HG03108 (cell line): Measurements from ENCODE around the gene KIAA0319L.
"Not testable (repeated sequence)": the region's sequence is repeated elsewhere in the genome, so short reads cannot be mapped to it uniquely, and the experiment has no call there.

Experiments
- ATAC-seq: cut with Tn5 transposase; IDR thresholded peaks from one replicate; pipeline ENCODE4 v1.9.1; 2021; ENCODE audit warnings: moderate library complexity; ENCODE audit not compliant: unreplicated experiment

Gene KIAA0319L

DNA sequence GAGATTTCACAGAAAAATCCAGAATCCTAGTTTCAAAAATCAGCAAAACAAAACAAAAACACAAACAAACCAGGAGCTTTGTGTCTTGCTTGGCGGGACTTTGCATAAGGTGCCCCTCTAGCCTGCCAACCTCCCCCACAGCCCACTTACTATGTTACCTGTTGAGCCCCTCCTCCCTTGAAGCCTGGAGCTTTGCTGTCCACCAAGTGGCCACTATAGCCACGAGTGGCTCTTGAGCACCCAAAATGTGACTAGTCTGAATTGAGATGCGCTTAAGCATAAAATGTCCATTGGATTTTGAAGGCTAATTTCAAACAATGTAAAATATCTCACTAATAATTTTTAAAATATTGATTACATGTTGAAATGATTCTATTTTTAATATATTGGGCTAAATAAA is 28.1 kb upstream of the KIAA0319L start:
- ATAC-seq = no peak

- not testable (repeated sequence) for ATAC-seq
These were observed 24.4 kb upstream of the KIAA0319L start for GRCh38 chr1:35581621-35582020.

DNA sequence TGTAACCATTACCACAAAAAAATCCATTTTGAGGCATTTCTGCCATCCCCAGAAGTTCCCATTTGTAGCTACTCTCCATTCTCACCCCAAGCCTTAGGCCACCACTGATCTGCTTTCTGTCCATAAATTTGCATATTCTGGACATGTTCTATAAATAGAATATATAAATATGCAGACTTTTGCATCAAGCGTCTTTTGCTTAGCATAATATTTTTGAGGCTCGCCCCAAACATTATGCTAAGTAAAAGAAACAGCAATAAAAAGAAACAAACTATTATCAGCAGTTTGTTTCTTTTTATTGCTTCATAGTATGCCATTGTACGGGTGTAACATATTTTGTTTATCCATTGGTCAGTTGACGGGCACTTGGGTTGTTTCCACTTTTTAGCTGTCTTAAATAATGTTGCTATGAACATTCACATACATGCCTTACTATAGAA is 23.8 kb upstream of the KIAA0319L start:
- no peak for ATAC-seq

GRCh38 chr1:35577071-35577998 is 20.1 kb upstream of the KIAA0319L start:
- peak; percentile 66 for ATAC-seq

DNA sequence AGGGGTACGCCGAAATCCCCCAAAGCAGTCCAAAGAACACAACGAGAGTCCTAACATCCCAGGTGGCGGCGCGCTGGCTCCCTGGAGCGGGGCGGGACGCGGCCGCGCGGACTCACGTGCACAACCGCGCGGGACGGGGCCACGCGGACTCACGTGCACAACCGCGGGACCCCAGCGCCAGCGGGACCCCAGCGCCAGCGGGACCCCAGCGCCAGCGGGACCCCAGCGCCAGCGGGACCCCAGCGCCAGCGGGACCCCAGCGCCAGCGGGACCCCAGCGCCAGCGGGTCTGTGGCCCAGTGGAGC is 19.5 kb upstream of the KIAA0319L start:
- ATAC-seq = not testable (repeated sequence)

GRCh38 chr1:35576061-35576765 is 19.0 kb upstream of the KIAA0319L start:
- no peak for ATAC-seq

GRCh38 chr1:35575416-35575958 is 18.3 kb upstream of the KIAA0319L start:
- ATAC-seq = no peak

DNA sequence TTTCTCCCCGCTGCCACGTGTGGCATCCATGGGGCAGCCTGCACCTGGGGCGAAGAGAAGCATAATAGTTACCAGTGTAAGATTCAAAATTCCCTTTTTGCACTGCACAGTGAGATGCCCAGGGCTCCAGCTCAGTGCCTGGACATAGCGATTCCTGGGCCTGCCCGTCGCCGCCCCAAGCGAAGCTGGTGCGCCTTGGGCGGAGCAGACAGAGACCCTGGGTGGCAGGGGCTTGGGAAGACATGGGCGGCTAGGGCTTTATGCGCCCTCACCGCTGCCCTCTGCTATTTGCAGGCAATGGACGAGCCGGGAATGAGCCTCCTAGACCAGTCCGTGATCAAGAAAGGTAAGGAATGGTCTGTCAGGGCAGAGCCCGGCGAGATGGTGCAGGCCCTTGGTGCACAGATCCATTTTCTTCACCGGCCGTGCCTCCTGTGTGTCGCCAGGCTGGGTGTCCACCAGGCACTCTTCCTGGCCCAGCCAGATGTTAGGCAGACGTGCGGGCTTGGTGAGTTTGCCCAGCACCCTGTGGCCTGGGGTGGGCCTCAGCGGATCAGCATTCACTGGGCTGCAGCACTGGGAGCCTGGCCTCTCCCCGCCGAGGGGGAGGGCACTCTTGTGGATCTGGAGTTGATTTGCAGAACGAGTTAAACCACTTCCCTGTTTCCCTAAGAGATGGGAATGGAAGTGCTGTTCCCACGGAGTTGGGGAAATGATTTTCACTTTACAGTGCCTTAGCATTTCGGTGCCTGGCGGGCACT is 17.6 kb upstream of the KIAA0319L start:
- no peak for ATAC-seq

- no peak for ATAC-seq
These were observed 17.0 kb upstream of the KIAA0319L start for GRCh38 chr1:35574125-35574654.

DNA sequence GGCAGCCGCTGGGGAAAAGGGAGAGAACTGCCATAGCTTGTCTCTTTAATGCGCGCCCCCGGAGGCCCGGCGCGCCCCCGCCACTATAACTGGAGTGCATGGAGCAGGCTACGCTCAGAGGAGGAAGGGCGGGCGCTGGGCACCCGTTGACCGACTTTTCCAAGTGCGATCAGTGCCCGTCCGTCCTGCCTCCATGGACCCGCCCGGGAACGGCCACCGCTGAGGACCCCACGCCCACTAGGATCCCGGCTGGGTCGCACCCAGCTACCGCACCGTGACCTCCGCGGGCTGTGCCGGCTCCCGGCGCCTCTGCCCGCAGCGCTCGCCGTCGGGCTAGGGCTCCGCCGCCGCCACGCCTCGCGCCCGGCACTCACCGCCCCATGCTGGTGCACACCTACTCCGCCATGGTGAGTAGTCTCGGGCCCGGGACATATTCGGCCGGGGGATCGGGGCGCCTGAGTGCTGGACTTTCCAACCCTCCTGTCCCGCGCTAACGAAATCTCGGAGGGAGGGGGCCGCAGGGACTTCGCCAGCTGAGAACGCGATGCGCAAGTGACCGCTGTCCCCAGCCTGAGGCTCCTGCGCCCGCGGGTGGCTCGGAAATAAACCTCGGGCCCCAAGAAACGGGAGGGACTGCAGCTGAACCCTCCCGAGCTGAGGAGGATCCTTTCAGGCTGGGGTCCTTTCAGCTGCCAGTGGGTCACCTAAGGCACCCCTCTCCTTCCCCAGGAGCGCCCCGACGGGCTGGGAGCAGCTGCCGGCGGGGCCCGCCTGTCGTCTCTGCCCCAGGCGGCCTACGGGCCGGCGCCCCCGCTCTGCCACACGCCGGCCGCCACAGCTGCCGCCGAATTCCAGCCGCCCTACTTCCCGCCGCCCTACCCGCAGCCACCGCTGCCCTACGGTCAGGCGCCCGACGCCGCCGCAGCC is 16.3 kb upstream of the KIAA0319L start, which contains the start of gene TFAP2E:
Gene TFAP2E, plus strand, starts transcription at position 117 of the 927 bp plus-strand sequence. Its CDS starts 264 bp downstream, at position 381.
- no peak for ATAC-seq

- no peak for ATAC-seq
These were observed 15.1 kb upstream of the KIAA0319L start for GRCh38 chr1:35572296-35572695.

DNA sequence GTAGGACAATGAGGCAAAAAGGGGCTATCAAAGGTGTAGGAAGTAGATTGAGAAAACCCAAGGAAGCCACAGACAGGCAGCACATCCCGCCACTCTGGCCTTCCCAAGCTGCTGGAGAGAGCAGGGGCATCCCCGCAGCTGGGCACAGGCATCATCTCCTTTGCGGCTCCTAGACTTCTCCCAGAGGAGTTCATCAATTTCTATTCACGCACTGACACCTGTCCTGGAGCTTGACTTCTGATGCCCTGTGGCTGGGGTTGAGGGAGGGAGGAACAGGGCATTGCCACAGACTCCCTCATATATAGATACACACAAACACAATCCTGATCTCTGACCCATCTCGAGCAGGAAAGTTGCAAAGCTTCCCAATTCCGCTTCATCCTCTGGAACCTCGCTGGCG is 14.1 kb upstream of the KIAA0319L start:
- no peak for ATAC-seq

DNA sequence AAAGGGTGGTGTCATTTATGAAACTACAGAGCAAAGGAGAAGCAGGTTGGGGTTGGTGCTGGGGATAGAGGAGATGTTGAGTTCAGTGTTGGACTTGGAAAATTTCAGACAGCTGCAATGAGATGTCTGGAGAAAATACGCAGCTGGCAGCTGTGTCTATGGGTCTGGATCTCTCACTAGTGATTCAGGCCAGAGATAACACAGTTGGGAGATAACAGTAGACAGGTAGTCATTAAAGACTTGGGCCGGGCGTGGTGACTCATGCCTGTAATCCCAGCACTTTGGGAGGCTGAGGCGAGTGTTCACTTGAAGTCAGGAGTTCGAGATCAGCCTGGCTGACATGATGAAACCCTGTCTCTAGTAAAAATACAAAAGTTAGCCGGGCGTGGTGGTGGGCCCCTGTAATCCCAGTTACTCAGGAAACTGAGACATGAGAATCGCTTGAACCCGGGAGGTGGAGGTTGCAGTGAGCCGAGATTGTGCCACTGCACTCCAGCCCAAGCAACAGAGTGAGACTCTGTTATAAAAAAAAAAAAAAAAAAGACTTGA is 13.5 kb upstream of the KIAA0319L start:
- no peak for ATAC-seq

DNA sequence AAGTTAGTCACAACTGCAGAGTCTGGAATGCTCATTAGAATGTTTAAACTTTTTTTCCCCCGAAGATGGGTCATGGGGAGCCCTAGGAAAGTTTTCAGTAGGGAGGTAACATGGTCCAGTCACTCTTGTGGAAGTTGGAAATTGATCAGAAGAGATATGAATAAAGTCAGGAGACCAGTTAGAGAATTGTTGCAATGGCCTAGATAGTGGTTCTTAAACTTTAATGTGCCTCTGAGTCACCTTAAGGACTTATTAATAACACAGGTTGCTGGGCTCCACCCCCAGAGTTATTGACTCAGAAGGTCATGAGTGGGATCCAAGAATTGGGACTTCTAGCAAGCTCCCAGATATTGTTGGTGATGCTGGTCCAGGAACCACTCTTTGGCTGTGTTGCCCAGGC is 12.7 kb upstream of the KIAA0319L start:
- ATAC-seq = no peak

- ATAC-seq = no peak
These were observed 11.8 kb upstream of the KIAA0319L start for GRCh38 chr1:35568975-35569395.

GRCh38 chr1:35567947-35568558 is 10.8 kb upstream of the KIAA0319L start:
- ATAC-seq = no peak

DNA sequence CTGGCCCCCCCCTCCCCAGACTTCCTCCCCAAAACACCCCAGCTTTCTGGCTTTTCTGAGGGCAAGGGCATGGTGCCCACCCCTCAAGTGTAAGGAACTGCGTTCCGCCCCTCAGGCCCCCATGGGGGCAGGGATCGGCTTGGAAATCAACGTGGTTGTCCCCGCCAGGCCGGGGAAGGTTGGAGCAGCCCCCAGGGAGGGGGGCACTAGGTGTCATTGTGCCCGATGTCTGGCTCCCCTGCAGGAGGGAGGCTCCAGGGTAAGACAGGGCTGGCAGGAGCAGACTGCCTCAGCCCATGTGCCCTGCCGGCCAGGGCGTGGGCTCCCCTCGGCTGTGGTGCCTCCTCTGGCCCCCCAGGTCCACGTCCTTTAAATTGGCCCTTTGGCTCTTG is 8.5 kb upstream of the KIAA0319L start:
- no peak for ATAC-seq

DNA sequence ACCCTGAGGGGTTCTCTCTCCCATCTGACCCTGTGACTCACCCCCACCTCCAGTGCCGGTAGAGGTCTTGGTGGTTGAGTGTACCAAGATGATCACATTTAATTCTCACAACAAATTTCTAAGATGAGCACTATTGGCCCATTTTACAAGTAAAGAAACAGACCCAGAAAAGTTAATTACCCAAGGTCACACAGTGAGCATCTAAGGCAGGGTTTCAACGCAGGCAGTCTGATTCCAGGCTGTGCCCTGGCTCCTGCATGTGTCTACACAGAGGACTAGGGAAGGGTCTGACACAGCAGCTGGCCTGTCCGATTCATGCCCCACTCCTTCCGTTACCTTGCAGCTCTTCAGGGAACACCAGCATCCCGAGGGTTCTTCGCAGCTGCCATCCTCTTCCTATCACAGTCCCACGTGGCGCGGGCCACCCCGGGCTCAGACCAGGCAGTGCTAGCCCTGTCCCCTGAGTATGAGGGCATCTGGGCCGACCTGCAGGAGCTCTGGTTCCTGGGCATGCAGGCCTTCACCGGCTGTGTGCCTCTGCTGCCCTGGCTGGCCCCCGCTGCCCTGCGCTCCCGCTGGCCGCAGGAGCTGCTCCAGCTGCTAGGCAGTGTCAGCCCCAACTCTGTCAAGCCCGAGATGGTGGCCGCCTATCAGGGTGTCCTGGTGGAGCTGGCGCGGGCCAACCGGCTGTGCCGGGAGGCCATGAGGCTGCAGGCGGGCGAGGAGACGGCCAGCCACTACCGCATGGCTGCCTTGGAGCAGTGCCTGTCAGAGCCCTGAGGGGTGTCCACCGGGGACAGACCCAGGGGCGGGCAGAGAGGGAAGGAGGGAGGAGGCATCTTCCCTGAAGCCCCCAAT is 7.9 kb upstream of the KIAA0319L start:
- ATAC-seq = no peak
